Measurements from ENCODE around the gene ZNF331. TPM values are rescaled to one million over a fixed set of nuclear protein-coding genes. Genes with fewer than 3 reads are reported as not detected.

The ZNF331 gene
- total and polyA plus RNA-seq, 2 experiments from 2014 or later, result 11.0 to 22.1 TPM

DNA sequence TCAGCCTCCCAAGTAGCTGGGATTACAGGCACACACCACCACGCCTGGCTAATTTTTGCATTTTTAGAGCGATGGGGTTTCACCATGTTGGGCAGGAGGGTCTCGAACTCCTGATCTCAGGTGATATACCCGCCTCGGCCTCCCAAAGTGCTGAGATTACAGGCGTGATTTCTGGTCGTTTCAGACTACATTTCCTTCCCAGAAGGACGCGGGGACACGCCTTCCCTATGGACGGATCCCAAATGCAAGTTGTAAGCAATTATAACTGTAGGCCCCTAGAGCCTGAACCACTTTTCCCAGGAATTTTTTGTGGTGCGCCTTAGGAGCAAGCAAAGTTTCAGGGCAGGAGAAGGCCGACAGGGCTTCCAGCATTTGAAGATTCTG, 17.8 kb upstream of the ZNF331 start:
- DNase-seq (ENCODE audit: low read depth in 1 of 2, low spot score in 1 of 2), result no peak
- Histone ChIP-seq H3K36me3 (no peaks in the 10 kb centered on the region), H3K27ac (peak overlapping the region; percentile 81), H3K27me3 (no peaks in the 10 kb centered on the region), H3K4me1 (ENCODE audit: low read depth) (no peaks in the 10 kb centered on the region), H3K9me3 (ENCODE audit: low read depth) (no peaks in the 10 kb centered on the region), H3K4me3 (peak overlapping the region; percentile 3)
- TF ChIP-seq, protein P1, sequence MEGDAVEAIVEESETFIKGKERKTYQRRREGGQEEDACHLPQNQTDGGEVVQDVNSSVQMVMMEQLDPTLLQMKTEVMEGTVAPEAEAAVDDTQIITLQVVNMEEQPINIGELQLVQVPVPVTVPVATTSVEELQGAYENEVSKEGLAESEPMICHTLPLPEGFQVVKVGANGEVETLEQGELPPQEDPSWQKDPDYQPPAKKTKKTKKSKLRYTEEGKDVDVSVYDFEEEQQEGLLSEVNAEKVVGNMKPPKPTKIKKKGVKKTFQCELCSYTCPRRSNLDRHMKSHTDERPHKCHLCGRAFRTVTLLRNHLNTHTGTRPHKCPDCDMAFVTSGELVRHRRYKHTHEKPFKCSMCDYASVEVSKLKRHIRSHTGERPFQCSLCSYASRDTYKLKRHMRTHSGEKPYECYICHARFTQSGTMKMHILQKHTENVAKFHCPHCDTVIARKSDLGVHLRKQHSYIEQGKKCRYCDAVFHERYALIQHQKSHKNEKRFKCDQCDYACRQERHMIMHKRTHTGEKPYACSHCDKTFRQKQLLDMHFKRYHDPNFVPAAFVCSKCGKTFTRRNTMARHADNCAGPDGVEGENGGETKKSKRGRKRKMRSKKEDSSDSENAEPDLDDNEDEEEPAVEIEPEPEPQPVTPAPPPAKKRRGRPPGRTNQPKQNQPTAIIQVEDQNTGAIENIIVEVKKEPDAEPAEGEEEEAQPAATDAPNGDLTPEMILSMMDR (IDR thresholded peaks at IDR 0.05; ENCODE audit: low read depth, low read length), result no peak

DNA sequence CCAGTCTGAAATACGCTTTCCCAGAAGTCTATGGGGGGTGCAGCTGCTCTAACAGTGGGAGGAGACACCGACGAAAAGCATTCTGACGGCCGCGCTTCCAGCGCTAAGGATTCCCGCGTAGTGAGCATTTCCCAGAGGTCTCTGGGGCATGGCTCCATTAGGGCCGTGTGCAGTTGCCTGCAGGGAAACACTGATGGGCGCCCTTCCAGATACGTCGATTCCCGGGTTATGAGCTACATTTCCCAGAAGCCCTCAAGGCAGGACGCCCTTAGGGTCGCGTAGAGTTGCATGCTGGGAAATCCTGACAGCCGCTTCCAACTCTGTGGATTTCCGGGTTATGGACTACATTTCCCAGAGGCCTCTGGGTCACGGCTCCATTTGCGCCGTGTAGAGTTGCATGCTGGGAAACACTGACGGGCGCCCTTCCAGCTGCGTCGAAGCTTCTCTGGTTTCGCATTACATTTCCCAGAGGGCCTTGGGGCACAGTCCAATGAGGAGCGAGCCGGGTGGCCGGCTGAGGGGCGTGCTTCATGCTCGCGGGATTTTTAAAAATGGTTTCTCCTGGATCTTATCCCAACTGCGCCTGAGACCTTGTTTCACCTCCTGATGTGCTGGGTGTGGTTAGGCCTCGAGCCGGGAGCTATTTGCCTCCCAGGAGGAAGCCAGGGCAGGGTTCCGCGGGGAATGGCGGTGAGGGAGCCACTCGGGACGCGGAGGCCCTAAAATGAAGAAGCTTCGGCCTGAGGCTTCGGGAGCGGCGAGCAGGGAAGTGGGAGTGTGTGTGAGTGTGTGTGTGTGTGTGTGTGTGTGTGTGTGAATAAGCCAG, 17.2 kb upstream of the ZNF331 start:
- peak; percentile 99 to 100 for DNase-seq (ENCODE audit: low read depth in 1 of 2, low spot score in 1 of 2)
- H3K4me1 ChIP-seq (ENCODE audit: low read depth), result no peaks in the 10 kb centered on the region
- peak overlapping the region; percentile 57 for H3K4me3 ChIP-seq
- H3K27ac ChIP-seq, result peak overlapping the region; percentile 81
- TF ChIP-seq, protein P1 (IDR thresholded peaks at IDR 0.05; ENCODE audit: low read depth, low read length), result no peak
- H3K36me3 ChIP-seq, result no peaks in the 10 kb centered on the region
- no peaks in the 10 kb centered on the region for H3K27me3 ChIP-seq
- no peaks in the 10 kb centered on the region for H3K9me3 ChIP-seq (ENCODE audit: low read depth)

DNA sequence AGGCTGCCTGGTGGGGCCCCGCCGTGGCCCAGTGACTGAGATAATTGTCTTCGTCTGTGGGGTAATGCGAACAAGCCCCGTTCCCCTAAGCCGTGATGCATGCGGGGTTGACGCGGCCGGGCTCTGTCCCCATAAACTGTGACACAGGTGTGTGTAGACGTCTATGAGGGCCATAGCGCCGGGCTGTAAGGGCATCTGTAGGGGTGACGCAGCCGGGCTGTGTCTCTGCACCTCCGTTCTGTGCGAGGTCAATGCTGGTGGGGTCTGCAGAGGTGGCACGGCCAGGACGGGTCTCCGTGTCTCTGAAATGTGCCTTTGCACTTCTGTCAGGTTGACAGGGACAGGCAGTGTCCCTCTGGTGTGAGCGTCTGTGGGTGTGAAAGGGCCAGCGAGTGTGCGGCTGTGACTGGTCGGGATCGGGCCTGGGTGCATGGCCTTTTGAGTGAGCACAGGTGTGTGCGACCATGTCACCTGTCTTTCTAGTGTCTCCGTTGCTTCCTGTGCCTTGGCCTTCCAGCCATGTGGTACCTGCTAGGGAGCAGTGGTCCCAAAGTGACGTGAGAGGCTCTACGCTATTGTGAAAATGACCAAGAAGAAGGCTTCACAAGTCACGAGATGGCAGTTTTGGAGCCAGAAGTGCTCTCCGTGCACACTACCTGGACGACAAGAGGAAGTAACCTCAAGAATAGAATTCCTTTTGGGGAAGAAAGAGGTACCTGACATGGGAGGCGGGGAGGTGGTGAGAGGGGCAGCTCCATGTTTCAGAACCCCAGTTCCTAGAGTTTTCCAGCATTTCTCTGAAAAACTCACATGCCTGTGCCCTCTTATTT, 16.4 kb upstream of the ZNF331 start:
- no peaks in the 10 kb centered on the region for H3K9me3 ChIP-seq (ENCODE audit: low read depth)
- no peaks in the 10 kb centered on the region for H3K4me1 ChIP-seq (ENCODE audit: low read depth)
- H3K27ac ChIP-seq, result no peak overlapping the region
- no peaks in the 10 kb centered on the region for H3K27me3 ChIP-seq
- DNase-seq (ENCODE audit: low read depth in 1 of 2, low spot score in 1 of 2), result no peak
- peak overlapping the region; percentile 57 for H3K4me3 ChIP-seq
- TF ChIP-seq, protein P1 (IDR thresholded peaks at IDR 0.05; ENCODE audit: low read depth, low read length), result no peak
- H3K36me3 ChIP-seq, result no peaks in the 10 kb centered on the region

DNA sequence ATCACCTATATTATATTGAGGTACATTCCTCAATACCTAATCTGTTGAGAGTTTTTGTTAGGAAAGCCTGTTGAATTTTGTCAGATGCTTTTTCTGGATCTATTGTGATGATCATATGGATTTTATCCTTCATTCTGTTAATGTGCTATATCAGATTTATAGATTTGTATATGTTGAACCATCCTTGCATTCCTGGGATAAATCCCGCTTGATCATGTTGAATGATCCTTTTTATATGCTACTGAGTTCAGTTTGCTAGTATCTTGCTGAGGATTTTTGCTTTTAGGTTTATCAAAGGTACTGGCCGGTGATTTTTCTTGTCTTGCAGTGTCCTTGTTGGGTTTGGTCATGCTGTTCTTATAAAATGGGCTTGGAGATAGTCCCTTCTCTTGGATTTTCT, 12.0 kb upstream of the ZNF331 start:
- Histone ChIP-seq H3K4me1 (ENCODE audit: low read depth) (no peaks in the 10 kb centered on the region), H3K36me3 (no peaks in the 10 kb centered on the region), H3K27me3 (no peaks in the 10 kb centered on the region), H3K9me3 (ENCODE audit: low read depth) (no peaks in the 10 kb centered on the region), H3K27ac (no peak overlapping the region), H3K4me3 (no peak overlapping the region)
- TF ChIP-seq, protein P1 (IDR thresholded peaks at IDR 0.05; ENCODE audit: low read depth, low read length), result no peak
- no peak for DNase-seq (ENCODE audit: low read depth in 1 of 2, low spot score in 1 of 2)

DNA sequence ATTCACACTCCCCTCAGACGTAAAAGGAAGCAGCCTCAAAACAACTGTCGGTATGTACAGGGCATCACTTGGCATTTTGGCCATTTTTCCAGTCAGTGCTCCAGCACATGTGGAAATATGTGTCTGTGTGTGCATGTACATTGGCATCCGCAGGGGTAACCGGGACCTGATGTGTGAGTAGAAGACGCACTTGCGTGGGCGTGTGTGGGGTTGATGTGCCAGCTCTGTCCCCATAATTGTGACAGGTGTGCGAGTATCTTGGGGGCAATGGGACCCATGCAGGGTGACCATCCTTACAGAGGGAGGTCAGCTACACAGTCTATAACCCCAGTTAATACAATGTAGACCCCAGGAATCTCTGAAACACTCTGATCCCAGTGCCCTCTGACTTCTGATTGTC, 7.3 kb upstream of the ZNF331 start:
- TF ChIP-seq, protein P1 (IDR thresholded peaks at IDR 0.05; ENCODE audit: low read depth, low read length), result no peak
- no peak for DNase-seq (ENCODE audit: low read depth in 1 of 2, low spot score in 1 of 2)

More for the DNA sequence above, 7.3 kb upstream of the ZNF331 start:
- H3K4me3 ChIP-seq, result no peak overlapping the region
- no peaks in the 10 kb centered on the region for H3K36me3 ChIP-seq
- H3K4me1 ChIP-seq (ENCODE audit: low read depth), result no peaks in the 10 kb centered on the region
- H3K9me3 ChIP-seq (ENCODE audit: low read depth), result no peaks in the 10 kb centered on the region
- H3K27me3 ChIP-seq, result no peaks in the 10 kb centered on the region
- H3K27ac ChIP-seq, result no peak overlapping the region
